ENCODE measurements around the gene ZNF790. TPM values are rescaled to one million over a fixed set of nuclear protein-coding genes. Genes with fewer than 3 reads are reported as not detected.

ZNF790 gene
- total RNA-seq, 1 experiment from 2014 or later = 6.8 TPM

GRCh38 chr19:36849701-36850558 lies 11.7 kb upstream of the ZNF790 start (continued):
- TF ChIP-seq FOXP4 (CRISPR knock-in tag; IDR thresholded peaks at IDR 0.05) (peak; percentile 15; the same call in 1 of the 2 replicates), ETV6 (CRISPR knock-in tag; IDR thresholded peaks at IDR 0.05) (peak; percentile 72; the same call in 1 of the 2 replicates), TEAD1 (CRISPR knock-in tag; IDR thresholded peaks at IDR 0.05) (no peak; the same call in 1 of the 2 replicates), NR2C2 (CRISPR knock-in tag; IDR thresholded peaks at IDR 0.05) (no peak), AR (CRISPR knock-in tag; IDR thresholded peaks at IDR 0.05) (no peak), ZNF423 (CRISPR knock-in tag; IDR thresholded peaks at IDR 0.05) (no peak), ZNF317 (CRISPR knock-in tag; IDR thresholded peaks at IDR 0.05; ENCODE audit: borderline replicate concordance, low read depth) (no peak), FOXJ3 (CRISPR knock-in tag; IDR thresholded peaks at IDR 0.05; ENCODE audit: borderline replicate concordance) (no peak), JAZF1 (CRISPR knock-in tag; IDR thresholded peaks at IDR 0.05) (no peak), GABPB1 (CRISPR knock-in tag; IDR thresholded peaks at IDR 0.05) (no peak), ZBTB43 (CRISPR knock-in tag; IDR thresholded peaks at IDR 0.05) (0 out of 2 replicates have a peak, but pooled peaks have one; percentile 41), USF2 (CRISPR knock-in tag; IDR thresholded peaks at IDR 0.05) (no peak), PRRX2 (CRISPR knock-in tag; IDR thresholded peaks at IDR 0.05) (no peak), ZNF121 (CRISPR knock-in tag; IDR thresholded peaks at IDR 0.05) (no peak), EMX1 (CRISPR knock-in tag; IDR thresholded peaks at IDR 0.05) (no peak), FOXK1 (CRISPR knock-in tag; IDR thresholded peaks at IDR 0.05) (peak; percentile 17; the same call in 1 of the 2 replicates), USF1 (CRISPR knock-in tag; IDR thresholded peaks at IDR 0.05) (no peak), JUN (CRISPR knock-in tag; IDR thresholded peaks at IDR 0.05) (no peak)
- TF ChIP-seq, protein P1, sequence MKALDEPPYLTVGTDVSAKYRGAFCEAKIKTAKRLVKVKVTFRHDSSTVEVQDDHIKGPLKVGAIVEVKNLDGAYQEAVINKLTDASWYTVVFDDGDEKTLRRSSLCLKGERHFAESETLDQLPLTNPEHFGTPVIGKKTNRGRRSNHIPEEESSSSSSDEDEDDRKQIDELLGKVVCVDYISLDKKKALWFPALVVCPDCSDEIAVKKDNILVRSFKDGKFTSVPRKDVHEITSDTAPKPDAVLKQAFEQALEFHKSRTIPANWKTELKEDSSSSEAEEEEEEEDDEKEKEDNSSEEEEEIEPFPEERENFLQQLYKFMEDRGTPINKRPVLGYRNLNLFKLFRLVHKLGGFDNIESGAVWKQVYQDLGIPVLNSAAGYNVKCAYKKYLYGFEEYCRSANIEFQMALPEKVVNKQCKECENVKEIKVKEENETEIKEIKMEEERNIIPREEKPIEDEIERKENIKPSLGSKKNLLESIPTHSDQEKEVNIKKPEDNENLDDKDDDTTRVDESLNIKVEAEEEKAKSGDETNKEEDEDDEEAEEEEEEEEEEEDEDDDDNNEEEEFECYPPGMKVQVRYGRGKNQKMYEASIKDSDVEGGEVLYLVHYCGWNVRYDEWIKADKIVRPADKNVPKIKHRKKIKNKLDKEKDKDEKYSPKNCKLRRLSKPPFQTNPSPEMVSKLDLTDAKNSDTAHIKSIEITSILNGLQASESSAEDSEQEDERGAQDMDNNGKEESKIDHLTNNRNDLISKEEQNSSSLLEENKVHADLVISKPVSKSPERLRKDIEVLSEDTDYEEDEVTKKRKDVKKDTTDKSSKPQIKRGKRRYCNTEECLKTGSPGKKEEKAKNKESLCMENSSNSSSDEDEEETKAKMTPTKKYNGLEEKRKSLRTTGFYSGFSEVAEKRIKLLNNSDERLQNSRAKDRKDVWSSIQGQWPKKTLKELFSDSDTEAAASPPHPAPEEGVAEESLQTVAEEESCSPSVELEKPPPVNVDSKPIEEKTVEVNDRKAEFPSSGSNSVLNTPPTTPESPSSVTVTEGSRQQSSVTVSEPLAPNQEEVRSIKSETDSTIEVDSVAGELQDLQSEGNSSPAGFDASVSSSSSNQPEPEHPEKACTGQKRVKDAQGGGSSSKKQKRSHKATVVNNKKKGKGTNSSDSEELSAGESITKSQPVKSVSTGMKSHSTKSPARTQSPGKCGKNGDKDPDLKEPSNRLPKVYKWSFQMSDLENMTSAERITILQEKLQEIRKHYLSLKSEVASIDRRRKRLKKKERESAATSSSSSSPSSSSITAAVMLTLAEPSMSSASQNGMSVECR (CRISPR knock-in tag; IDR thresholded peaks at IDR 0.05; ENCODE audit: borderline replicate concordance) = peak; percentile 26; the same call in 1 of the 2 replicates
- TF ChIP-seq, protein P2, sequence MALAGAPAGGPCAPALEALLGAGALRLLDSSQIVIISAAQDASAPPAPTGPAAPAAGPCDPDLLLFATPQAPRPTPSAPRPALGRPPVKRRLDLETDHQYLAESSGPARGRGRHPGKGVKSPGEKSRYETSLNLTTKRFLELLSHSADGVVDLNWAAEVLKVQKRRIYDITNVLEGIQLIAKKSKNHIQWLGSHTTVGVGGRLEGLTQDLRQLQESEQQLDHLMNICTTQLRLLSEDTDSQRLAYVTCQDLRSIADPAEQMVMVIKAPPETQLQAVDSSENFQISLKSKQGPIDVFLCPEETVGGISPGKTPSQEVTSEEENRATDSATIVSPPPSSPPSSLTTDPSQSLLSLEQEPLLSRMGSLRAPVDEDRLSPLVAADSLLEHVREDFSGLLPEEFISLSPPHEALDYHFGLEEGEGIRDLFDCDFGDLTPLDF (CRISPR knock-in tag; IDR thresholded peaks at IDR 0.05) = 0 out of 2 replicates have a peak, but pooled peaks have one; percentile 56
- TF ChIP-seq, protein P3, sequence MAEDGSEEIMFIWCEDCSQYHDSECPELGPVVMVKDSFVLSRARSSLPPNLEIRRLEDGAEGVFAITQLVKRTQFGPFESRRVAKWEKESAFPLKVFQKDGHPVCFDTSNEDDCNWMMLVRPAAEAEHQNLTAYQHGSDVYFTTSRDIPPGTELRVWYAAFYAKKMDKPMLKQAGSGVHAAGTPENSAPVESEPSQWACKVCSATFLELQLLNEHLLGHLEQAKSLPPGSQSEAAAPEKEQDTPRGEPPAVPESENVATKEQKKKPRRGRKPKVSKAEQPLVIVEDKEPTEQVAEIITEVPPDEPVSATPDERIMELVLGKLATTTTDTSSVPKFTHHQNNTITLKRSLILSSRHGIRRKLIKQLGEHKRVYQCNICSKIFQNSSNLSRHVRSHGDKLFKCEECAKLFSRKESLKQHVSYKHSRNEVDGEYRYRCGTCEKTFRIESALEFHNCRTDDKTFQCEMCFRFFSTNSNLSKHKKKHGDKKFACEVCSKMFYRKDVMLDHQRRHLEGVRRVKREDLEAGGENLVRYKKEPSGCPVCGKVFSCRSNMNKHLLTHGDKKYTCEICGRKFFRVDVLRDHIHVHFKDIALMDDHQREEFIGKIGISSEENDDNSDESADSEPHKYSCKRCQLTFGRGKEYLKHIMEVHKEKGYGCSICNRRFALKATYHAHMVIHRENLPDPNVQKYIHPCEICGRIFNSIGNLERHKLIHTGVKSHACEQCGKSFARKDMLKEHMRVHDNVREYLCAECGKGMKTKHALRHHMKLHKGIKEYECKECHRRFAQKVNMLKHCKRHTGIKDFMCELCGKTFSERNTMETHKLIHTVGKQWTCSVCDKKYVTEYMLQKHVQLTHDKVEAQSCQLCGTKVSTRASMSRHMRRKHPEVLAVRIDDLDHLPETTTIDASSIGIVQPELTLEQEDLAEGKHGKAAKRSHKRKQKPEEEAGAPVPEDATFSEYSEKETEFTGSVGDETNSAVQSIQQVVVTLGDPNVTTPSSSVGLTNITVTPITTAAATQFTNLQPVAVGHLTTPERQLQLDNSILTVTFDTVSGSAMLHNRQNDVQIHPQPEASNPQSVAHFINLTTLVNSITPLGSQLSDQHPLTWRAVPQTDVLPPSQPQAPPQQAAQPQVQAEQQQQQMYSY (CRISPR knock-in tag; IDR thresholded peaks at IDR 0.05) = no peak

Measured in WTC11 (cell line).